Esophagus muscularis mucosa (tissue), 4 donors: Measurements from ENCODE around the gene TENT5C. TPM values are rescaled to one million over a fixed set of nuclear protein-coding genes. Genes with fewer than 3 reads are reported as not detected.

ENCODE experiments used
- DNase-seq: peaks from one replicate; pipeline ENCODE4 v3.0.0-alpha.2; 2017; ENCODE audit errors: extremely low spot score
- H3K27ac ChIP-seq, 4 donors: fragments of 200-600 bp; sonication (generic); replicated peaks in 1 of 4; 1 replicate in 3 of 4; 2 replicates in 1 of 4; pipeline ENCODE4 v1.5.1; 2016 to 2019; ENCODE audit warnings: mild to moderate bottlenecking in 1 of 4
- H3K27me3 ChIP-seq, 4 donors: fragments of 200-600 bp; sonication (generic); one replicate each; pipeline versions ENCODE4 v1.5.1 to v1.6.0; 2016 to 2019
- H3K36me3 ChIP-seq, 4 donors: fragments of 200-600 bp; sonication (generic); one replicate each; pipeline ENCODE4 v1.5.1; 2016 to 2019
- H3K4me1 ChIP-seq, 4 donors: fragments of 200-600 bp; sonication (generic); one replicate each; pipeline ENCODE4 v1.5.1; 2016 to 2019
- H3K4me3 ChIP-seq, 4 donors: fragments of 200-600 bp; sonication (generic); 1 replicate in 2 of 4; 2 replicates in 2 of 4; pipeline ENCODE4 v1.5.1; 2016 to 2019; ENCODE audit warnings: mild to moderate bottlenecking in 4 of 4, moderate library complexity in 1 of 4
- H3K9me3 ChIP-seq, 4 donors: fragments of 200-600 bp; sonication (generic); 1 replicate in 3 of 4; 2 replicates in 1 of 4; pipeline ENCODE4 v1.5.1; 2016 to 2019
- CTCF ChIP-seq, 3 experiments: fragments of 200-600 bp in 2 of 3; fragments of 450-650 bp in 1 of 3; sonication (generic) in 2 of 3; IDR thresholded peaks; one replicate each; pipeline ENCODE4 v1.5.1; 2017 to 2019; ENCODE audit warnings: antibody characterized with exemption in 3 of 3, mild to moderate bottlenecking in 2 of 3, moderate library complexity in 1 of 3
- EP300 ChIP-seq: sonication (generic); formaldehyde crosslinking; IDR thresholded peaks from one replicate; pipeline ENCODE4 v1.6.1; 2017; ENCODE audit warnings: antibody characterized with exemption
- POLR2A ChIP-seq: fragments of 450-650 bp; IDR thresholded peaks from one replicate; pipeline ENCODE4 v1.6.1; 2017; ENCODE audit warnings: antibody characterized with exemption, moderate library complexity, mild to moderate bottlenecking, low read depth
- POLR2AphosphoS5 ChIP-seq, 2 donors: sonication (generic); formaldehyde crosslinking; IDR thresholded peaks; one replicate each; pipeline ENCODE4 v1.6.1; 2017; ENCODE audit warnings: antibody characterized with exemption in 2 of 2
- WGBS: methylation state at CpG from one replicate; pipeline ENCODE4 v1.1.5; 2018; 5-methylcytosine and 5-hydroxymethylcytosine counted together
- intact Hi-C: fragments of 100-400 bp; cut with DNase I; formaldehyde crosslinking; loops from one replicate; pipeline ENCODE4 v1.15.1; 2023
- total RNA-seq, 4 donors: library from RNA; depleted of rRNA; stranded (reverse); fragments of >200 nt; gene quantifications; one replicate each; pipeline versions ENCODE4 v1.1.0 to v1.2.1, GENCODE V29; 2016

The TENT5C gene
- total RNA-seq, 4 donors from 2014 or later = 0.92 to 6.8 (median 2.5) TPM

- Histone ChIP-seq H3K36me3 (no peaks in the 10 kb centered on the region), H3K27ac (no peak overlapping the region), H3K4me1 (peaks cover 0 to 6% (median 0%) of the 10 kb centered on the region in 4 donors), H3K9me3 (no peaks in the 10 kb centered on the region), H3K27me3 (no peaks in the 10 kb centered on the region), H3K4me3 (no peak overlapping the region)
- intact Hi-C loops = no loop called here
- TF ChIP-seq POLR2AphosphoS5 (IDR thresholded peaks at IDR 0.05) (no peak), EP300 (no peak), POLR2A (no peak), CTCF (IDR thresholded peaks at IDR 0.05) (no peak)
- whole genome bisulfite sequencing = 87% methylated on average over 5 of the region's 8 CpGs
- DNase-seq = no peak
Observed at GRCh38 chr1:117585086-117585485, 20.8 kb upstream of the TENT5C start.

GRCh38 chr1:117586337-117586736 lies 19.5 kb upstream of the TENT5C start:
- intact Hi-C loops = no loop called here
- Histone ChIP-seq H3K36me3 (no peaks in the 10 kb centered on the region), H3K27me3 (no peaks in the 10 kb centered on the region), H3K4me3 (no peak overlapping the region), H3K9me3 (no peaks in the 10 kb centered on the region), H3K4me1 (peaks cover 0 to 6% (median 0%) of the 10 kb centered on the region in 4 donors), H3K27ac (no peak overlapping the region)
- TF ChIP-seq POLR2AphosphoS5 (IDR thresholded peaks at IDR 0.05) = no peak
- TF ChIP-seq EP300 = no peak
- no peak for TF ChIP-seq POLR2A
- TF ChIP-seq CTCF (IDR thresholded peaks at IDR 0.05) = no peak
- 100% methylated on average over 1 of the region's 1 CpG for WGBS
- DNase-seq = no peak

GRCh38 chr1:117586747-117587498 lies 18.9 kb upstream of the TENT5C start:
- Histone ChIP-seq H3K9me3 (no peaks in the 10 kb centered on the region), H3K4me1 (peaks cover 0 to 6% (median 0%) of the 10 kb centered on the region in 4 donors), H3K4me3 (no peak overlapping the region), H3K27ac (no peak overlapping the region), H3K36me3 (no peaks in the 10 kb centered on the region), H3K27me3 (no peaks in the 10 kb centered on the region)
- intact Hi-C loops = no loop called here
- WGBS = 80% methylated on average over 13 of the region's 13 CpGs
- DNase-seq = no peak
- no peak for TF ChIP-seq EP300
- TF ChIP-seq CTCF (IDR thresholded peaks at IDR 0.05) = no peak
- no peak for TF ChIP-seq POLR2AphosphoS5 (IDR thresholded peaks at IDR 0.05)
- no peak for TF ChIP-seq POLR2A

- no peaks in the 10 kb centered on the region for H3K27me3 ChIP-seq
- no peak for DNase-seq
- 94% methylated on average over 11 of the region's 14 CpGs for WGBS
- no peak overlapping the region for H3K27ac ChIP-seq
- peaks cover 0 to under 1% (median 0%) of the 10 kb centered on the region in 4 donors for H3K4me1 ChIP-seq
- no peaks in the 10 kb centered on the region for H3K9me3 ChIP-seq
- H3K4me3 ChIP-seq = no peak overlapping the region
- no peaks in the 10 kb centered on the region for H3K36me3 ChIP-seq
- TF ChIP-seq POLR2A (no peak), POLR2AphosphoS5 (IDR thresholded peaks at IDR 0.05) (no peak), CTCF (IDR thresholded peaks at IDR 0.05) (no peak), EP300 (no peak)
- intact Hi-C loops = no loop called here
Observed at GRCh38 chr1:117587499-117588356, 18.1 kb upstream of the TENT5C start.
